MM.1S (cell line): Measurements from ENCODE around the gene VSX2.

Source experiments
- EZH2 ChIP-seq: fragments of 300-600 bp; sonication (generic); optimal IDR thresholded peaks from 2 replicates; pipeline ENCODE3; 2017; ENCODE audit warnings: low read depth, mild to moderate bottlenecking, antibody characterized with exemption, low read length, mixed read lengths
- EZH2phosphoT487 ChIP-seq: fragments of 300-600 bp; sonication (generic); IDR thresholded peaks from 2 replicates; pipeline ENCODE4 v1.6.1; 2018; ENCODE audit warnings: antibody characterized with exemption, low read length

GRCh38 chr14:74302152-74302628, 62.9 kb downstream of the VSX2 start:
- TF ChIP-seq EZH2 (no peak), EZH2phosphoT487 (no peak)
